ENCODE results near the gene LILRB3. TPM values are rescaled to one million over a fixed set of nuclear protein-coding genes. Genes with fewer than 3 reads are reported as not detected.

LILRB3 gene
- total and polyA plus RNA-seq, 11 donors, result 0.54 to 31.4 (median 3.7) TPM

GRCh38 chr19:54201980-54202379, 20.8 kb downstream of the LILRB3 start:
- H3K4me3 ChIP-seq, result peak overlapping the region; percentile 34 to 82 (median 72)
- WGBS, 4 donors, result 69 to 75% (median 71%) methylated on average over 13 of the region's 13 CpGs
- H3K27me3 ChIP-seq, result no peaks in the 10 kb centered on the region
- ATAC-seq (no peak), DNase-seq (no peak)
- TF ChIP-seq POLR2A (IDR thresholded peaks at IDR 0.05) (no peak), CTCF (IDR thresholded peaks at IDR 0.05) (no peak)
- H3K27ac ChIP-seq, result peak overlapping the region in 5 of 12 donors; percentile 87 to 96 (median 92)
- intact Hi-C loops (cut with DNase I), result loop anchor here in 1 of 10 donors (5.0 kb wide), 1 partner anchor 35 kb away; no protein-coding TSS in a partner anchor
- H3K36me3 ChIP-seq, result peaks cover 2 to 59% (median 51%) of the 10 kb centered on the region in 9 donors
- H3K9me3 ChIP-seq, result no peaks in the 10 kb centered on the region
- peaks cover 19 to 66% (median 49%) of the 10 kb centered on the region in 12 donors for H3K4me1 ChIP-seq

GRCh38 chr19:54201172-54201701, 21.6 kb downstream of the LILRB3 start:
- peak overlapping the region; percentile 34 to 82 (median 72) for H3K4me3 ChIP-seq
- peaks cover 19 to 60% (median 45%) of the 10 kb centered on the region in 12 donors for H3K4me1 ChIP-seq
- no peak for ATAC-seq
- TF ChIP-seq CTCF (IDR thresholded peaks at IDR 0.05) (no peak), POLR2A (IDR thresholded peaks at IDR 0.05) (no peak)
- 1 to 3% (median 2%) methylated on average over 22 to 28 of the region's 28 CpGs for WGBS, 4 donors
- H3K27ac ChIP-seq, result peak overlapping the region; percentile 76 to 97 (median 91)
- H3K27me3 ChIP-seq, result no peaks in the 10 kb centered on the region
- H3K9me3 ChIP-seq, result no peaks in the 10 kb centered on the region
- intact Hi-C loops (cut with DNase I), result loop anchor here in 1 of 10 donors (5.0 kb wide), 1 partner anchor 34 kb away; no protein-coding TSS in a partner anchor
- peaks cover 2 to 51% (median 43%) of the 10 kb centered on the region in 9 donors for H3K36me3 ChIP-seq
- no peak for DNase-seq

- Histone ChIP-seq H3K9me3 (no peaks in the 10 kb centered on the region), H3K27me3 (no peaks in the 10 kb centered on the region), H3K4me1 (peaks cover 12 to 42% (median 30%) of the 10 kb centered on the region in 12 donors), H3K4me3 (no peak overlapping the region), H3K36me3 (peaks cover 0 to 42% (median 31%) of the 10 kb centered on the region in 9 donors), H3K27ac (no peak overlapping the region)
- intact Hi-C loops (cut with DNase I), result no loop called here
- TF ChIP-seq POLR2A (IDR thresholded peaks at IDR 0.05) (no peak), CTCF (IDR thresholded peaks at IDR 0.05) (no peak)
- 71 to 82% (median 73%) methylated on average over 16 of the region's 16 CpGs for WGBS, 4 donors
- ATAC-seq (no peak), DNase-seq (no peak)
Observed at GRCh38 chr19:54199401-54199800, 23.4 kb downstream of the LILRB3 start.

- Histone ChIP-seq H3K4me3 (no peak overlapping the region), H3K4me1 (peaks cover 6 to 21% (median 15%) of the 10 kb centered on the region in 12 donors), H3K9me3 (no peaks in the 10 kb centered on the region), H3K27ac (peak overlapping the region in 1 of 12 donors; percentile 8), H3K36me3 (peaks cover 0 to 35% (median 28%) of the 10 kb centered on the region in 9 donors), H3K27me3 (no peaks in the 10 kb centered on the region)
- whole genome bisulfite sequencing, 4 donors, result 82 to 90% (median 86%) methylated on average over 3 of the region's 3 CpGs
- no peak for DNase-seq
- no peak for ATAC-seq
- intact Hi-C loops (cut with DNase I), result no loop called here
- TF ChIP-seq POLR2A (IDR thresholded peaks at IDR 0.05) (no peak), CTCF (IDR thresholded peaks at IDR 0.05) (no peak)
Observed at GRCh38 chr19:54197121-54197520, 25.7 kb downstream of the LILRB3 start.

Data from heart left ventricle (tissue), 16 donors.